Right lobe of liver (tissue), 4 donors: ENCODE measurements around the gene MXD3.

ENCODE experiments used
- POLR2A ChIP-seq: fragments of 450-650 bp; IDR thresholded peaks from one replicate; pipeline ENCODE4 v1.6.1; 2017; ENCODE audit warnings: antibody characterized with exemption, mild to moderate bottlenecking
- TF ChIP-seq, protein P1 (sequence below), 4 donors: fragments of 200-600 bp in 3 of 4; fragments of 450-650 bp in 1 of 4; IDR thresholded peaks; one replicate each; pipeline versions ENCODE4 v1.5.1 to v1.8.0; 2016 to 2022; ENCODE audit warnings: antibody characterized with exemption in 4 of 4, mild to moderate bottlenecking in 2 of 4
- donor health status: DM: no; HTN: no; CAD: no.
- donor health status: DM: no; HTN: no; CAD: no.
- donor health status: DM: no; HTN: yes; CAD: no.

DNA sequence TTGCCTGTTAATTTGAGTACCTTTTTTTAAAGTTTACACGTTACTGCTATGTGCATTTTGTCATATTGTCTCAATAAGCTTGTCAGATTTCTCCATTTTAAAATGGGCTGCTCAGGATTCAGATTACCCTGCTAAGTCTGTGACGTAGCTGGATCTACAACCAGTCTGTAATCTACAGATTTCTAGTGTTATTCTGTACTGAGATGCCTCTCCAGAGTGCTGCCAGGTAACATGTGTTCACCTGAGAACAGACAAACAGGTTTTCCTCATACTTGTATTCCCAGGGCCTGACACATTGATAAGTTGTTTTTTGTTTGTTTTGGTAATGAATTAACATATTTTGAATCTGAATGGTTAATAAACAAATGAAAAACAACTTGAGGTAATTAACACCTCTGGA is 23.5 kb downstream of the MXD3 start:
- TF ChIP-seq, protein P1, sequence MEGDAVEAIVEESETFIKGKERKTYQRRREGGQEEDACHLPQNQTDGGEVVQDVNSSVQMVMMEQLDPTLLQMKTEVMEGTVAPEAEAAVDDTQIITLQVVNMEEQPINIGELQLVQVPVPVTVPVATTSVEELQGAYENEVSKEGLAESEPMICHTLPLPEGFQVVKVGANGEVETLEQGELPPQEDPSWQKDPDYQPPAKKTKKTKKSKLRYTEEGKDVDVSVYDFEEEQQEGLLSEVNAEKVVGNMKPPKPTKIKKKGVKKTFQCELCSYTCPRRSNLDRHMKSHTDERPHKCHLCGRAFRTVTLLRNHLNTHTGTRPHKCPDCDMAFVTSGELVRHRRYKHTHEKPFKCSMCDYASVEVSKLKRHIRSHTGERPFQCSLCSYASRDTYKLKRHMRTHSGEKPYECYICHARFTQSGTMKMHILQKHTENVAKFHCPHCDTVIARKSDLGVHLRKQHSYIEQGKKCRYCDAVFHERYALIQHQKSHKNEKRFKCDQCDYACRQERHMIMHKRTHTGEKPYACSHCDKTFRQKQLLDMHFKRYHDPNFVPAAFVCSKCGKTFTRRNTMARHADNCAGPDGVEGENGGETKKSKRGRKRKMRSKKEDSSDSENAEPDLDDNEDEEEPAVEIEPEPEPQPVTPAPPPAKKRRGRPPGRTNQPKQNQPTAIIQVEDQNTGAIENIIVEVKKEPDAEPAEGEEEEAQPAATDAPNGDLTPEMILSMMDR (IDR thresholded peaks at IDR 0.05), result no peak
- TF ChIP-seq POLR2A, result no peak
